GM12865 (cell line): ENCODE measurements around the gene KBTBD8.

Experiments
- DNase-seq: peaks from one replicate; pipeline ENCODE4 v3.0.0; 2010; ENCODE audit warnings: low read depth
- H3K4me3 ChIP-seq: 2 replicates; pipeline ENCODE4 v1.5.1; 2011; ENCODE audit warnings: mild to moderate bottlenecking, low read depth, low read length, control low read depth
- TF ChIP-seq, protein P1 (sequence below): IDR thresholded peaks from 2 replicates; pipeline ENCODE4 v1.5.1; 2011; ENCODE audit warnings: low read length, control low read depth, low read depth, inconsistent platforms; ENCODE audit not compliant: insufficient read depth; ENCODE audit errors: missing control alignments

The KBTBD8 gene

DNA sequence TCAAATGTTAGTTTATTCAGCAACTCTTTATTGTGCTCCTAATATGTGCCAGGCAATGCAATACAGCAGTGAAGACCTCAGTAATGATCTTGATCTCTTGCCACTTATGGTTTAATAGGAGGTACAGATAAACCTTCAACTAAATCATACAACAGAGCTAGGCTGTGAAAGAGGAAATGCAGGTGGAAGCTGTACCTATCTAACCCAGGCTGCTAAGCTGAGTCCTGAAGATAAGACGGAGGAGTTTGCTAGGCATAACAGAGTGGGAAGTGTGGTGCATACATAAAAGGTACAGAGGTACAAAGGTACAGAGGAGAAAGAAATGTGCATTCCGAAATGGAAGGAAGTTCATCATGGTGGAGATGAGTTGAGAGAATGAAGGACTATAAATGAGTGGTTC lies 35.0 kb downstream of the KBTBD8 start:
- no peak for DNase-seq
- TF ChIP-seq, protein P1, sequence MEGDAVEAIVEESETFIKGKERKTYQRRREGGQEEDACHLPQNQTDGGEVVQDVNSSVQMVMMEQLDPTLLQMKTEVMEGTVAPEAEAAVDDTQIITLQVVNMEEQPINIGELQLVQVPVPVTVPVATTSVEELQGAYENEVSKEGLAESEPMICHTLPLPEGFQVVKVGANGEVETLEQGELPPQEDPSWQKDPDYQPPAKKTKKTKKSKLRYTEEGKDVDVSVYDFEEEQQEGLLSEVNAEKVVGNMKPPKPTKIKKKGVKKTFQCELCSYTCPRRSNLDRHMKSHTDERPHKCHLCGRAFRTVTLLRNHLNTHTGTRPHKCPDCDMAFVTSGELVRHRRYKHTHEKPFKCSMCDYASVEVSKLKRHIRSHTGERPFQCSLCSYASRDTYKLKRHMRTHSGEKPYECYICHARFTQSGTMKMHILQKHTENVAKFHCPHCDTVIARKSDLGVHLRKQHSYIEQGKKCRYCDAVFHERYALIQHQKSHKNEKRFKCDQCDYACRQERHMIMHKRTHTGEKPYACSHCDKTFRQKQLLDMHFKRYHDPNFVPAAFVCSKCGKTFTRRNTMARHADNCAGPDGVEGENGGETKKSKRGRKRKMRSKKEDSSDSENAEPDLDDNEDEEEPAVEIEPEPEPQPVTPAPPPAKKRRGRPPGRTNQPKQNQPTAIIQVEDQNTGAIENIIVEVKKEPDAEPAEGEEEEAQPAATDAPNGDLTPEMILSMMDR = no peak
- H3K4me3 ChIP-seq = no peak overlapping the region

DNA sequence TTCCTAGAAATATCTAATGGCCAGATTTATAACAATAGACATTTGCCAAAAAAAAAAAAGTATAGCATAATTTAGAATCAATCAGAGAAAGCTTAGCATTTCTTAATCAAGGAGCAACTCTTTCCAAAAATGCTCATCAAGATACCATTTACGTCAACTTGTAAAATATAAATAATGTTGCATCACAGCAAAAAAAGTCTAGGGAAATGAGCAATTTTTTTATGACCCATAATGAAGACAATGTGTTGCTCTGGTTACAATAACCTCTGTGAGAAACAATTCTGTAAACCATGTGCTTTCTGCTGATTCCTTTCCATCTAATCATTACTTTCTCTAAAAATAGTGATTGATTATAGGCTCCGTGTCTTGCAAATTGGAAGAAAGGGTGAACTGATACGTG lies 36.3 kb downstream of the KBTBD8 start:
- no peak overlapping the region for H3K4me3 ChIP-seq
- DNase-seq = no peak
- TF ChIP-seq, protein P1 = no peak

DNA sequence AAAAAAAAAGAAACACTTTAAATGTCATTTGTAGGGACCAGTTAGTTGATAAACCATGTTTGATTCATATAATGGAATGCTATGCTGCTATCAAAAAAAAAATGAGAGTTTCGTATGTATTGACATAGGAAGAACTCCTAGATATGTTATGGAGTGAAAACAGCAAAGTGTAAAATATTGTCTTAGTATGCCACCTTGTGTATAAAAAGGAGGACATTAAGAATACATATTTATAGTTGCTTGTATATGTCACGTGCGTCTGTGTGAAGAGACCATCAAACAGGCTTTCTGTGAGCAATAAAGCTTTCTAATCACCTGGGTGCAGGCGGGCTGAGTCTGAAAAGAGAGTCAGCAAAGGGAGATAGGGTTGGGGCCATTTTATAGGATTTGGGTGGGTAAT lies 39.5 kb downstream of the KBTBD8 start:
- no peak for DNase-seq
- TF ChIP-seq, protein P1 = no peak
- no peak overlapping the region for H3K4me3 ChIP-seq

- TF ChIP-seq, protein P1 = no peak
- H3K4me3 ChIP-seq = no peak overlapping the region
- DNase-seq = no peak
Measured at GRCh38 chr3:67044295-67044694, 46.2 kb downstream of the KBTBD8 start.

- no peak overlapping the region for H3K4me3 ChIP-seq
- DNase-seq = no peak
- TF ChIP-seq, protein P1 = no peak
Measured at GRCh38 chr3:67044955-67045354, 46.8 kb downstream of the KBTBD8 start.

DNA sequence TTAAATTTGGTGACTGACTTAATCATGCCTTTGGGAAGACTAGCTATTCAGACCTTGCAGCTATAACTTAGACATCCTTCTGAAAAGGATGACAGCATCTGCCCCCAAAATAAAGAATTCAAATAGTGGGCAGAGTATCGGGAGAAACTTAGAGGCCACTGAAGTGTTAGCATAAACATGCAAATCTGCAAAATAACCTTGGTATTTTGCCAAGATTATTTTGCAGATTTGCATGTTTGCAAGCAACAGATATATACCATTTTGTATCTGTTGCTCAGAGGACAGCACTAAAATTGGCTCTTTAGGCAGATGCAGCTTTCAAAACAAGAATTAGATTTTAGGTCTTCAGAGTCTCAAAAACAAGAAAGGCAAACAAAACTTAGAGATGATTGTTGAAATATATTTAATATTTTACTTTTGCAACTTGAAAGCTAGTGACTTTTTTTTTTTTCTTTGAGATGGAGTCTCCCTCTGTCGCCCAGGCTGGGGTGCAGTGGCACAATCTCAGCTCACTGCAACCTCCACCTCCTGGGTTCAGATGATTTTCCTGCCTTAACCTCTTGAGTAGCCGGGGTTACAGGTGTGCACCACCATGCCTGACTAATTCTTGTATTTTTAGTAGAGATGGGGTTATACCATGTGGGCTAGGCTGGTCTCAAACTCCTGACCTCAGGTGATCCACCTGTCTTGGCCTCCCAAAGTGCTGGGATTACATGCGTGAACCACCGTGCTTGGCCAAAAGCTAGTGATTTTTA lies 47.8 kb downstream of the KBTBD8 start:
- H3K4me3 ChIP-seq = no peak overlapping the region
- TF ChIP-seq, protein P1 = no peak
- DNase-seq = peak; percentile 21

DNA sequence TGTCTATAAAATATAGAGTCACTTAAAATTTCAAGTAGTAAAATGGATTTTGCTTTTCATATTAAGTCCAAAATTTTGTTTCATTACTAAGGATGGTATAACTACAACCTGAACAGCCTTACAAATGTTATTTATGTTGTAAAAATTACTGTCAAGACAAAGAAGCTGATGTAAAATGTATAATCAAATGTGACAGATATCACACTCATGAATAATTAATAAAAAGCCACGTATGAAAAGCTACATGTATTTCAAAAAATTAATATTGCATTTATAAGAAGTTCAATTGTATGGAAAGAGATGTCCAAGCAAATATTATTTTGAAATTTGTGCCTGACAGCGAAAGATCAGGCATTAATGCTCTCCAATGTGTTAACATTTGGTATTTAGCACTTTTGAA lies 48.9 kb downstream of the KBTBD8 start:
- DNase-seq = no peak
- TF ChIP-seq, protein P1 = no peak
- H3K4me3 ChIP-seq = no peak overlapping the region
